GM12878 (cell line): Measurements from ENCODE around the gene NCOA6. TPM values are rescaled to one million over a fixed set of nuclear protein-coding genes. Genes with fewer than 3 reads are reported as not detected.

Experiments used
- ATAC-seq: fragments of 200-7000 bp; cut with Tn5 transposase; 3 replicates; pipeline ENCODE4 v1.9.1; 2020; ENCODE audit warnings: mild to moderate bottlenecking, moderate library complexity
- BruUV-seq: library from RNA; stranded (reverse); fragments of 400-500 nt; replicated peaks from 2 replicates; lab custom pipeline; 2021; lab: Mats Ljungman, UMichigan
- CTCF ChIA-PET: fragments of 300-600 bp; sonication (Branson Sonifier 250); formaldehyde crosslinking; extraction: SDS; loops from one replicate; lab custom pipeline; 2021; ENCODE audit warnings: inconsistent platforms; lab: Yijun Ruan, JAX
- POLR2A ChIA-PET: fragments of 350-600 bp; formaldehyde crosslinking; extraction: SDS; loops from one replicate; lab custom pipeline; 2021; ENCODE audit warnings: inconsistent platforms; lab: Charles Lee
- RAD21 ChIA-PET: fragments of 300-600 bp; sonication (Branson Sonifier 250); formaldehyde crosslinking; loops from one replicate; lab custom pipeline; 2023; ENCODE audit warnings: antibody characterized with exemption; ENCODE audit not compliant: unreplicated experiment; lab: Charles Lee
- SMC1A ChIA-PET: fragments of 300-600 bp; sonication (Branson Sonifier 250); formaldehyde crosslinking; loops from one replicate; lab custom pipeline; 2023; ENCODE audit not compliant: unreplicated experiment, uncharacterized antibody; lab: Charles Lee
- DNase-seq: peaks from one replicate; pipeline ENCODE4 v3.0.0-alpha.2; 2011; ENCODE audit warnings: low read depth, low spot score
- FAIRE-seq: peaks from 3 replicates; lab custom pipeline; 2011; peaks lifted over from hg19 to GRCh38; lab: Jason Lieb, UNC
- H2AFZ ChIP-seq: 2 replicates; pipeline ENCODE4 v1.6.0; 2011; ENCODE audit warnings: low read depth, low read length, control low read depth; ENCODE audit not compliant: control insufficient read depth
- H3K27ac ChIP-seq: 2 replicates; pipeline ENCODE4 v1.5.1; 2011; ENCODE audit warnings: control low read depth; ENCODE audit not compliant: control insufficient read depth, insufficient read depth
- H3K27me3 ChIP-seq, 2 experiments: replicated peaks in 1 of 2; 2 replicates each; pipeline versions ENCODE4 v1.6.0 to v1.6.1; 2011; ENCODE audit warnings: low read length in 1 of 2; ENCODE audit not compliant: control insufficient read depth in 2 of 2, insufficient read depth in 2 of 2
- H3K36me3 ChIP-seq, 2 experiments: 2 replicates each; pipeline ENCODE4 v1.5.1; 2011; ENCODE audit warnings: low read length in 1 of 2; ENCODE audit not compliant: control insufficient read depth in 2 of 2, insufficient read depth in 2 of 2
- H3K4me1 ChIP-seq: 2 replicates; pipeline ENCODE4 v1.6.1; 2011; ENCODE audit warnings: mild to moderate bottlenecking, low read length, moderate library complexity, mixed read lengths; ENCODE audit not compliant: control insufficient read depth, insufficient read depth
- H3K4me2 ChIP-seq: 2 replicates; pipeline ENCODE4 v1.6.0; 2011; ENCODE audit warnings: control low read depth; ENCODE audit not compliant: control insufficient read depth, insufficient read depth
- H3K4me3 ChIP-seq: fragments of 200-600 bp; sonication (generic); 2 replicates; pipeline ENCODE4 v1.5.1; 2016
- H3K79me2 ChIP-seq: 2 replicates; pipeline ENCODE4 v1.6.0; 2011; ENCODE audit warnings: low read length; ENCODE audit not compliant: control insufficient read depth, insufficient read depth
- H3K9ac ChIP-seq: 2 replicates; pipeline ENCODE4 v1.8.0; 2011; ENCODE audit warnings: low read length, control low read depth, mixed read lengths; ENCODE audit not compliant: control insufficient read depth, insufficient read depth
- H3K9me3 ChIP-seq: replicated peaks from 3 replicates; pipeline ENCODE4 v1.5.1; 2011; ENCODE audit warnings: mild to moderate bottlenecking, low read length; ENCODE audit not compliant: control insufficient read depth, insufficient read depth
- H4K20me1 ChIP-seq: 2 replicates; pipeline ENCODE4 v1.6.0; 2011; ENCODE audit not compliant: control insufficient read depth, insufficient read depth
- ASH2L ChIP-seq: fragments of 300-600, 200-600 bp; sonication (generic); IDR thresholded peaks from 2 replicates; pipeline ENCODE4 v1.6.1; 2017; ENCODE audit warnings: low read depth, mild to moderate bottlenecking, borderline replicate concordance
- EED ChIP-seq: sonication (generic); IDR thresholded peaks from 2 replicates; pipeline ENCODE4 v1.6.1; 2016; ENCODE audit warnings: antibody characterized with exemption, low read depth
- FOXK2 ChIP-seq: fragments of 450-650 bp; IDR thresholded peaks from 2 replicates; pipeline ENCODE4 v1.6.1; 2017; ENCODE audit warnings: mild to moderate bottlenecking, moderate library complexity
- IRF5 ChIP-seq: fragments of 450-650 bp; IDR thresholded peaks from 2 replicates; pipeline ENCODE4 v1.6.1; 2017; ENCODE audit warnings: borderline replicate concordance
- NFIC ChIP-seq: IDR thresholded peaks from 2 replicates; pipeline ENCODE4 v1.6.1; 2012; ENCODE audit warnings: low read depth, mild to moderate bottlenecking, inconsistent platforms, low read length, moderate library complexity
- PML ChIP-seq: IDR thresholded peaks from 2 replicates; pipeline ENCODE4 v1.6.1; 2012; ENCODE audit warnings: low read length, inconsistent platforms
- POLR2AphosphoS5 ChIP-seq: IDR thresholded peaks from 2 replicates; pipeline ENCODE4 v1.6.1; 2011; ENCODE audit warnings: mild to moderate bottlenecking, low read length, inconsistent platforms
- RFX5 ChIP-seq: IDR thresholded peaks from 2 replicates; pipeline ENCODE4 v1.6.1; 2011; ENCODE audit warnings: low read depth, low read length, improper control_type of control experiment
- SMARCA5 ChIP-seq: fragments of 450-650 bp; IDR thresholded peaks from 2 replicates; pipeline ENCODE4 v1.6.1; 2017; ENCODE audit warnings: mild to moderate bottlenecking
- SREBF1 ChIP-seq: IDR thresholded peaks from 2 replicates; pipeline ENCODE4 v1.6.1; 2012; ENCODE audit warnings: mild to moderate bottlenecking, low read length
- TCF3 ChIP-seq: IDR thresholded peaks from 2 replicates; pipeline ENCODE4 v1.6.1; 2012; ENCODE audit warnings: low read depth, mild to moderate bottlenecking, low read length, borderline replicate concordance; ENCODE audit not compliant: insufficient read depth
- ZBTB4 ChIP-seq: fragments of 450-650 bp; formaldehyde crosslinking; IDR thresholded peaks from 2 replicates; pipeline ENCODE4 v1.4.0; 2022; ENCODE audit warnings: mild to moderate bottlenecking, moderate library complexity
- ZNF207 ChIP-seq: fragments of 450-650 bp; IDR thresholded peaks from 2 replicates; pipeline ENCODE4 v1.6.1; 2014; ENCODE audit warnings: antibody characterized with exemption, mild to moderate bottlenecking, borderline replicate concordance
- ZNF622 ChIP-seq: fragments of 450-650 bp; IDR thresholded peaks from 2 replicates; pipeline ENCODE4 v1.6.1; 2017; ENCODE audit warnings: mild to moderate bottlenecking, inconsistent platforms
- WGBS: methylation state at CpG from one replicate; pipeline ENCODE4 v1.1.6; 2016; ENCODE audit warnings: low lambda C conversion rate; ENCODE audit not compliant: insufficient replicate concordance, insufficient coverage; ENCODE audit errors: missing lambda C conversion rate; 5-methylcytosine and 5-hydroxymethylcytosine counted together
- in situ Hi-C: fragments of 300-500 bp; cut with MboI; formaldehyde crosslinking; loops from 9 replicates; pipeline ENCODE4 v1.14.3; 2018; ENCODE audit warnings: mixed read lengths
- intact Hi-C: fragments of 100-400 bp; cut with micrococcal nuclease; formaldehyde crosslinking; loops from one replicate; pipeline ENCODE4 v1.14.2; 2022; ENCODE audit not compliant: unreplicated experiment
- polyA plus RNA-seq, 11 experiments: library from polyadenylated mRNA; depleted of rRNA in 4 of 11; unstranded in 6 of 11; stranded (reverse) in 5 of 11; fragments of >200 nt; fragmentation: Nextera tagmentation in 4 of 11; fragmentation: Illumina TruSeq in 1 of 11; extraction: Ambion mirVana in 4 of 11; extraction: Trizol in 1 of 11; gene quantifications; 1 replicate in 1 of 11; 2 replicates in 10 of 11; pipeline versions ENCODE4 v1.2.1 to v1.2.3, GENCODE V29; 2011 to 2016; ENCODE audit warnings: inconsistent platforms in 2 of 11, missing spikeins in 2 of 11, low read depth in 1 of 11
- total RNA-seq, 4 experiments: library from RNA; depleted of rRNA in 3 of 4; stranded (reverse); fragments of >200 nt in 3 of 4; fragmentation: Illumina TruSeq in 1 of 4; extraction: Trizol in 1 of 4; gene quantifications; 2 replicates each; pipeline versions ENCODE4 v1.2.1 to v1.2.3, GENCODE V29; 2013 to 2021

Gene NCOA6
- total and polyA plus RNA-seq, 10 of the 15 experiments (the other 5 are each of a cell fraction or from before 2014, with no cell fraction given): 6.1 to 20.6 (median 12.6) TPM

- H3K9me3 ChIP-seq: no peaks in the 10 kb centered on the region
- FAIRE-seq (no peak), ATAC-seq (no peak), DNase-seq (no peak)
- no TSS peak for BruUV-seq
- no peaks in the 10 kb centered on the region for H3K27me3 ChIP-seq
- H2AFZ ChIP-seq: no peak overlapping the region
- no peak overlapping the region; the same call in 1 of the 2 replicates for H3K4me2 ChIP-seq
- peaks cover 4% of the 10 kb centered on the region for H3K79me2 ChIP-seq
- 94% methylated on average over 1 of the region's 1 CpG for WGBS
- ChIA-PET RAD21 (interaction anchor here (0.6 to 4.3 kb wide), 7 partner anchors 13 to 573 kb away, joined by 3 to 36 read pairs (median 6); partner anchors contain the start of gene DYNLRB1), POLR2A (interaction anchor here (0.9 to 2.5 kb wide), 2 partner anchors 13 to 59 kb away, joined by 5 to 8 read pairs; no protein-coding TSS in a partner anchor), SMC1A (interaction anchor here (0.5 to 13.1 kb wide), 10 partner anchors 14 to 465 kb away, joined by 3 to 146 read pairs (median 9); partner anchors contain the start of gene ASIP), CTCF (interaction anchor here (0.9 to 10.2 kb wide), 6 partner anchors 48 to 393 kb away, joined by 4 to 118 read pairs (median 34); no protein-coding TSS in a partner anchor)
- H4K20me1 ChIP-seq: no peaks in the 10 kb centered on the region
- no peak overlapping the region for H3K4me3 ChIP-seq
- no peak overlapping the region; the same call in 1 of the 2 replicates for H3K9ac ChIP-seq
- in situ Hi-C loops (no loop called here), intact Hi-C loops (loop anchor here (5.0 kb wide), 1 partner anchor 394 kb away; no protein-coding TSS in a partner anchor)
- H3K27ac ChIP-seq: no peak overlapping the region
- no peak for TF ChIP-seq ASH2L
- TF ChIP-seq NFIC: no peak
- no peak for TF ChIP-seq SMARCA5
- no peak for TF ChIP-seq ZNF622
- TF ChIP-seq ZBTB4 (CRISPR knock-in tag): no peak
- no peak for TF ChIP-seq TCF3
- no peak for TF ChIP-seq SREBF1
- no peak for TF ChIP-seq ZNF207
- TF ChIP-seq PML: no peak
- TF ChIP-seq RFX5: no peak
- TF ChIP-seq IRF5: no peak
- TF ChIP-seq POLR2AphosphoS5: no peak
- no peak for TF ChIP-seq FOXK2
- TF ChIP-seq EED: no peak
- peaks cover 15% of the 10 kb centered on the region; the same call in 1 of the 2 replicates for H3K4me1 ChIP-seq
- H3K36me3 ChIP-seq: no peaks in the 10 kb centered on the region
Measured at GRCh38 chr20:34706302-34706875, 119.1 kb downstream of the NCOA6 start.
